Measurements from ENCODE around the gene CDC42SE2. TPM values are rescaled to one million over a fixed set of nuclear protein-coding genes. Genes with fewer than 3 reads are reported as not detected.
"Not testable (repeated sequence)": the region's sequence is repeated elsewhere in the genome, so short reads cannot be mapped to it uniquely, and the experiment has no call there.

Gene CDC42SE2
- total RNA-seq, 2 experiments from 2014 or later: 54.2 to 66.8 TPM

DNA sequence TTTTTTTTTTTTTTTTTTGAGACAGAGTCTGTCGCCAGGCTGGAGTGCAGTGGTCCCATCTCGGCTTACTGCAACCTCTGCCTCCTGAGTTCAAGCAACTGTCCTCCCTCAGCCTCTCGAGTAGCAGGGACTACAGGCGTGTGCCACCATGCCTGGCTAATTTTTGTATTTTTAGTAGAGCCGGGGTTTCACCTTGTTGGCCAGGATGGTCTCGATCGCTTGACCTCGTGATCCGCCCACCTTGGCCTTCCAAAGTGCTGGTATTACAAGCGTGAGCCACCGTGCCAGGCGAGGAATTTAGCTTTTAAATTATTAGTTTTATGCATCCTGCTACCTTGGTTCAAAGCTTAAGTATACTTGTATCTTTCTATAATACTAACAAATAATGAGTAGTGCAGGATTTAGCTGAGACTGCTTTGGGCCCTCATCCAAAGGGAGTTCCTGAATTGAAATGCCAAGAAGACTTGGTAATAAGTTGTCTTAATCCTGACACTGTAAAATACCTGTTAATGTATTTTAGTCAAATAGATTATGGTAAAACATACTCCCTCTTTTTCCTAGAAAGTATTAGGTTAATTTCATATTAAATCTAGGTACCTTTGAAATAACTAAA, 5.0 kb downstream of the CDC42SE2 start:
- H3K79me2 ChIP-seq (ENCODE audit: insufficient read depth, low read depth, low read length): peaks cover 94% of the 10 kb centered on the region
- H3K4me1 ChIP-seq (ENCODE audit: insufficient read depth, low read length, poor library complexity, severe bottlenecking): peaks cover 74% of the 10 kb centered on the region
- peak overlapping the region; percentile 96; the same call in 1 of the 2 replicates for H3K4me2 ChIP-seq (ENCODE audit: low read length)
- H3K27ac ChIP-seq (ENCODE audit: low read depth, low read length, poor library complexity, severe bottlenecking): no peak overlapping the region
- H3K4me3 ChIP-seq (ENCODE audit: low read depth, low read length, poor library complexity, severe bottlenecking): no peak overlapping the region
- no peaks in the 10 kb centered on the region; the same call in 1 of the 2 replicates for H3K9me3 ChIP-seq (ENCODE audit: low read length)
- H3K36me3 ChIP-seq (ENCODE audit: insufficient read depth, low read length): peaks cover 7% of the 10 kb centered on the region; the same call in 1 of the 2 replicates
- DNase-seq (ENCODE audit: low spot score): no peak
- no peaks in the 10 kb centered on the region; the same call in 1 of the 2 replicates for H4K20me1 ChIP-seq (ENCODE audit: insufficient read depth, low read length)
- ChIA-PET CTCF (ENCODE audit: unreplicated experiment) (no interaction called here), POLR2A (interaction anchor here (0.6 to 1.1 kb wide), 4 partner anchors 9 to 935 kb away, joined by 3 to 7 read pairs (median 4); no protein-coding TSS in a partner anchor)
- TF ChIP-seq EZH2phosphoT487 (IDR thresholded peaks at IDR 0.05; ENCODE audit: borderline replicate concordance, low read depth, low read length): no peak
- TF ChIP-seq, protein P1, sequence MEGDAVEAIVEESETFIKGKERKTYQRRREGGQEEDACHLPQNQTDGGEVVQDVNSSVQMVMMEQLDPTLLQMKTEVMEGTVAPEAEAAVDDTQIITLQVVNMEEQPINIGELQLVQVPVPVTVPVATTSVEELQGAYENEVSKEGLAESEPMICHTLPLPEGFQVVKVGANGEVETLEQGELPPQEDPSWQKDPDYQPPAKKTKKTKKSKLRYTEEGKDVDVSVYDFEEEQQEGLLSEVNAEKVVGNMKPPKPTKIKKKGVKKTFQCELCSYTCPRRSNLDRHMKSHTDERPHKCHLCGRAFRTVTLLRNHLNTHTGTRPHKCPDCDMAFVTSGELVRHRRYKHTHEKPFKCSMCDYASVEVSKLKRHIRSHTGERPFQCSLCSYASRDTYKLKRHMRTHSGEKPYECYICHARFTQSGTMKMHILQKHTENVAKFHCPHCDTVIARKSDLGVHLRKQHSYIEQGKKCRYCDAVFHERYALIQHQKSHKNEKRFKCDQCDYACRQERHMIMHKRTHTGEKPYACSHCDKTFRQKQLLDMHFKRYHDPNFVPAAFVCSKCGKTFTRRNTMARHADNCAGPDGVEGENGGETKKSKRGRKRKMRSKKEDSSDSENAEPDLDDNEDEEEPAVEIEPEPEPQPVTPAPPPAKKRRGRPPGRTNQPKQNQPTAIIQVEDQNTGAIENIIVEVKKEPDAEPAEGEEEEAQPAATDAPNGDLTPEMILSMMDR (conservative IDR thresholded peaks at IDR 0.05; ENCODE audit: low read length): no peak
- no TSS peak for BruUV-seq (replicated peaks)
- no peaks in the 10 kb centered on the region for H3K9me2 ChIP-seq (ENCODE audit: insufficient read depth, low read length)
- H2AFZ ChIP-seq (ENCODE audit: low read length): no peak overlapping the region
- intact Hi-C loops (cut with micrococcal nuclease; ENCODE audit: unreplicated experiment): loop anchor here (10.0 kb wide), 1 partner anchor 526 kb away; the partner anchor contains the start of gene FNIP1

DNA sequence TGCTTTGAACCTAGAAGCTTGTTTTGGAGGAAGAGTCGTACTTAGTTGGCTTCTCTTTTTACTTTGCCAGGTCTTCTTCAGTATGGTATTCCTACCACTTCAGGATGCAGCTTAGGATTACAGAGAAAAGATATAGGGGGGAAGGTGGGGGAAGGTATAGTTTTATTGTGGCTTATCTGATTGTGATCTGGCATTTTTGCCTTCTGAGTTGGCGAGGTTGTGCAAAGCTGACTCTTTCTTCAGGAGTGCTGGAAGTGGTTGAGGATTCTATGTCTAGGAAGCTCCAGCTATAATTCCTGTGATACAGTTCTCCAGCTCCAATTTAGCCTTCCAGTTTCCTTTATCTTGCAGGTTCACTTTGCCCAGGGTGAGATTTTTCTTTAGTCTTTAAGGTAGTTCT, 7.0 kb downstream of the CDC42SE2 start:
- H3K9me2 ChIP-seq (ENCODE audit: insufficient read depth, low read length): no peaks in the 10 kb centered on the region
- no TSS peak for BruUV-seq (replicated peaks)
- H3K4me2 ChIP-seq (ENCODE audit: low read length): peak overlapping the region; percentile 96
- TF ChIP-seq, protein P1 (conservative IDR thresholded peaks at IDR 0.05; ENCODE audit: low read length): no peak
- TF ChIP-seq EZH2phosphoT487 (IDR thresholded peaks at IDR 0.05; ENCODE audit: borderline replicate concordance, low read depth, low read length): no peak
- peaks cover 93% of the 10 kb centered on the region for H3K4me1 ChIP-seq (ENCODE audit: insufficient read depth, low read length, poor library complexity, severe bottlenecking)
- no peak overlapping the region for H2AFZ ChIP-seq (ENCODE audit: low read length)
- H3K79me2 ChIP-seq (ENCODE audit: insufficient read depth, low read depth, low read length): peaks cover 100% of the 10 kb centered on the region
- peak overlapping the region; percentile 65 for H3K4me3 ChIP-seq (ENCODE audit: low read depth, low read length, poor library complexity, severe bottlenecking)
- ChIA-PET POLR2A (interaction anchor here (0.5 to 1.7 kb wide), 14 partner anchors 9 to 932 kb away, joined by 3 to 11 read pairs (median 3); no protein-coding TSS in a partner anchor), CTCF (ENCODE audit: unreplicated experiment) (interaction anchor here (0.5 kb wide), 1 partner anchor 162 kb away, joined by 4 read pairs; no protein-coding TSS in a partner anchor)
- H3K27ac ChIP-seq (ENCODE audit: low read depth, low read length, poor library complexity, severe bottlenecking): peak overlapping the region; percentile 65
- H3K9me3 ChIP-seq (ENCODE audit: low read length): no peaks in the 10 kb centered on the region; the same call in 1 of the 2 replicates
- no peak for DNase-seq (ENCODE audit: low spot score)
- peaks cover 11% of the 10 kb centered on the region; the same call in 1 of the 2 replicates for H4K20me1 ChIP-seq (ENCODE audit: insufficient read depth, low read length)
- intact Hi-C loops (cut with micrococcal nuclease; ENCODE audit: unreplicated experiment): no loop called here
- peaks cover 7% of the 10 kb centered on the region; the same call in 1 of the 2 replicates for H3K36me3 ChIP-seq (ENCODE audit: insufficient read depth, low read length)

DNA sequence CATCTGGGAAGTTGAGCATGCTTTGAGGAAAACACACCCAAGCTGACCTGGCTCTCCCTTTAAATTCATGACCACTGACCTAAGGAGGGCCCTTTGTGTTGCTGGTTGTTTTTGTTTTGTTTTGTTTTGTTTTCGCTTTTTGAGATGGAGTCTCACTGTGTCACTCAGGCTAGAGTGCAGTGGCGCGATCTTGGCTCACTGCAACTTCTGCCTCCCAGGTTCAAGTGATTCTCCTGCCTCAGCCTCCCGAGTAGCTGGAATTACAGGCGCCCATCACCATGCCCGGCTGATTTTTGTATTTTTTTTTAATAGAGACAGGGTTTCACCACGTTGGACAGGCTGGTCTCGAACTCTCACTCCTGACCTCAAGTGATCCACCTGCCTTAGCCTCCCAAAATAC, 8.0 kb downstream of the CDC42SE2 start:
- BruUV-seq (replicated peaks); H3K9me2 ChIP-seq (ENCODE audit: insufficient read depth, low read length); H2AFZ ChIP-seq (ENCODE audit: low read length); intact Hi-C loops (cut with micrococcal nuclease; ENCODE audit: unreplicated experiment); H3K36me3 ChIP-seq (ENCODE audit: insufficient read depth, low read length); DNase-seq (ENCODE audit: low spot score); CTCF ChIA-PET (ENCODE audit: unreplicated experiment); H3K9me3 ChIP-seq (ENCODE audit: low read length): not testable (repeated sequence)
- POLR2A ChIA-PET: interaction anchor here (0.7 to 6.8 kb wide), 6 partner anchors 7 to 114 kb away, joined by 3 to 63 read pairs (median 4); partner anchors contain the start of gene CDC42SE2
- H3K79me2 ChIP-seq (ENCODE audit: insufficient read depth, low read depth, low read length): peaks cover 100% of the 10 kb centered on the region
- peak overlapping the region; percentile 65 for H3K4me3 ChIP-seq (ENCODE audit: low read depth, low read length, poor library complexity, severe bottlenecking)
- H3K4me1 ChIP-seq (ENCODE audit: insufficient read depth, low read length, poor library complexity, severe bottlenecking): peaks cover 95% of the 10 kb centered on the region
- H3K4me2 ChIP-seq (ENCODE audit: low read length): peak overlapping the region; percentile 96
- H4K20me1 ChIP-seq (ENCODE audit: insufficient read depth, low read length): peaks cover 14% of the 10 kb centered on the region; the same call in 1 of the 2 replicates
- peak overlapping the region; percentile 65 for H3K27ac ChIP-seq (ENCODE audit: low read depth, low read length, poor library complexity, severe bottlenecking)
